H1 (cell line): ENCODE results near the gene RBAK. TPM values are rescaled to one million over a fixed set of nuclear protein-coding genes. Genes with fewer than 3 reads are reported as not detected.

Experiments used
- GTF2F1 ChIP-seq: IDR thresholded peaks from 2 replicates; pipeline ENCODE4 v1.6.1; 2012; ENCODE audit warnings: low read depth, low read length, improper control_type of control experiment, borderline replicate concordance
- MAFK ChIP-seq: IDR thresholded peaks from 2 replicates; pipeline ENCODE4 v1.6.1; 2012; ENCODE audit warnings: low read depth, mild to moderate bottlenecking, improper control_type of control experiment, low read length
- NRF1 ChIP-seq: IDR thresholded peaks from 2 replicates; pipeline ENCODE4 v1.6.1; 2011; ENCODE audit warnings: mild to moderate bottlenecking, low read depth, low read length, improper control_type of control experiment
- polyA plus RNA-seq, 7 experiments: library from polyadenylated mRNA; depleted of rRNA in 3 of 7; stranded (reverse) in 5 of 7; unstranded in 2 of 7; fragments of >200 nt in 5 of 7; fragments of 200-250 nt in 2 of 7; gene quantifications; 1 replicate in 5 of 7; 2 replicates in 1 of 7; 4 replicates in 1 of 7; pipeline versions ENCODE4 v1.2.1 to v1.2.3, GENCODE V29; 2011 to 2013; ENCODE audit warnings: missing spikeins in 2 of 7, mixed read lengths in 2 of 7
- total RNA-seq: library from RNA; stranded (reverse); fragmentation: NEBNext Ultra II Directional; extraction: Animal tissue kit (Norgen Biotek cat#: 25700); gene quantifications from 2 replicates; pipeline ENCODE4 v1.2.1, GENCODE V29; 2021
- TF ChIP-seq, protein P1 (sequence below): fragments of 300-600 bp; sonication (generic); IDR thresholded peaks from 2 replicates; pipeline ENCODE4 v1.7.1; 2012; ENCODE audit warnings: low read length, moderate library complexity, mild to moderate bottlenecking, inconsistent platforms; ENCODE audit not compliant: insufficient replicate concordance

RBAK gene
- total and polyA plus RNA-seq, 2 of the 8 experiments (the other 6 are each of a cell fraction or from before 2014, with no cell fraction given), result 1.9 to 18.2 TPM

DNA sequence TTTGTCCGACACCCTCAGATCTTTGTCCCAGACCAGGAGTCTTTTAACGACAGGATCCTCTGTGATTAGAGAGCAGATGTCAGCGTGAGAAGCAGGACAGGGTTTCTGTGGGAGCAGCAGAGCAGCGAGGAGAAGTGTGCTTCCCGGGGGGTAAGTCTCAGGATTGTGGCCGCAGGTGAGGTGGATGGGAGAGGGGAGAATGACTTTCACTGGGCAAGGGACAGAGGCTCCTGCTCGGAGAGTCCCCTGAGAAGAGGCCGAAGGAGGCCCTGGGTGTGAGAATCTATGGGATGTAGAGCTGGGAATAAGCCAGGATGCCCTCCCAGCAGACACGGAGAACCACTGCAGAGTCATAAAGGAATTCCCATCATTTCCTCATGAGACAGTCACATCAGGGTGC lies 10.4 kb upstream of the RBAK start (continued):
- TF ChIP-seq, protein P1, sequence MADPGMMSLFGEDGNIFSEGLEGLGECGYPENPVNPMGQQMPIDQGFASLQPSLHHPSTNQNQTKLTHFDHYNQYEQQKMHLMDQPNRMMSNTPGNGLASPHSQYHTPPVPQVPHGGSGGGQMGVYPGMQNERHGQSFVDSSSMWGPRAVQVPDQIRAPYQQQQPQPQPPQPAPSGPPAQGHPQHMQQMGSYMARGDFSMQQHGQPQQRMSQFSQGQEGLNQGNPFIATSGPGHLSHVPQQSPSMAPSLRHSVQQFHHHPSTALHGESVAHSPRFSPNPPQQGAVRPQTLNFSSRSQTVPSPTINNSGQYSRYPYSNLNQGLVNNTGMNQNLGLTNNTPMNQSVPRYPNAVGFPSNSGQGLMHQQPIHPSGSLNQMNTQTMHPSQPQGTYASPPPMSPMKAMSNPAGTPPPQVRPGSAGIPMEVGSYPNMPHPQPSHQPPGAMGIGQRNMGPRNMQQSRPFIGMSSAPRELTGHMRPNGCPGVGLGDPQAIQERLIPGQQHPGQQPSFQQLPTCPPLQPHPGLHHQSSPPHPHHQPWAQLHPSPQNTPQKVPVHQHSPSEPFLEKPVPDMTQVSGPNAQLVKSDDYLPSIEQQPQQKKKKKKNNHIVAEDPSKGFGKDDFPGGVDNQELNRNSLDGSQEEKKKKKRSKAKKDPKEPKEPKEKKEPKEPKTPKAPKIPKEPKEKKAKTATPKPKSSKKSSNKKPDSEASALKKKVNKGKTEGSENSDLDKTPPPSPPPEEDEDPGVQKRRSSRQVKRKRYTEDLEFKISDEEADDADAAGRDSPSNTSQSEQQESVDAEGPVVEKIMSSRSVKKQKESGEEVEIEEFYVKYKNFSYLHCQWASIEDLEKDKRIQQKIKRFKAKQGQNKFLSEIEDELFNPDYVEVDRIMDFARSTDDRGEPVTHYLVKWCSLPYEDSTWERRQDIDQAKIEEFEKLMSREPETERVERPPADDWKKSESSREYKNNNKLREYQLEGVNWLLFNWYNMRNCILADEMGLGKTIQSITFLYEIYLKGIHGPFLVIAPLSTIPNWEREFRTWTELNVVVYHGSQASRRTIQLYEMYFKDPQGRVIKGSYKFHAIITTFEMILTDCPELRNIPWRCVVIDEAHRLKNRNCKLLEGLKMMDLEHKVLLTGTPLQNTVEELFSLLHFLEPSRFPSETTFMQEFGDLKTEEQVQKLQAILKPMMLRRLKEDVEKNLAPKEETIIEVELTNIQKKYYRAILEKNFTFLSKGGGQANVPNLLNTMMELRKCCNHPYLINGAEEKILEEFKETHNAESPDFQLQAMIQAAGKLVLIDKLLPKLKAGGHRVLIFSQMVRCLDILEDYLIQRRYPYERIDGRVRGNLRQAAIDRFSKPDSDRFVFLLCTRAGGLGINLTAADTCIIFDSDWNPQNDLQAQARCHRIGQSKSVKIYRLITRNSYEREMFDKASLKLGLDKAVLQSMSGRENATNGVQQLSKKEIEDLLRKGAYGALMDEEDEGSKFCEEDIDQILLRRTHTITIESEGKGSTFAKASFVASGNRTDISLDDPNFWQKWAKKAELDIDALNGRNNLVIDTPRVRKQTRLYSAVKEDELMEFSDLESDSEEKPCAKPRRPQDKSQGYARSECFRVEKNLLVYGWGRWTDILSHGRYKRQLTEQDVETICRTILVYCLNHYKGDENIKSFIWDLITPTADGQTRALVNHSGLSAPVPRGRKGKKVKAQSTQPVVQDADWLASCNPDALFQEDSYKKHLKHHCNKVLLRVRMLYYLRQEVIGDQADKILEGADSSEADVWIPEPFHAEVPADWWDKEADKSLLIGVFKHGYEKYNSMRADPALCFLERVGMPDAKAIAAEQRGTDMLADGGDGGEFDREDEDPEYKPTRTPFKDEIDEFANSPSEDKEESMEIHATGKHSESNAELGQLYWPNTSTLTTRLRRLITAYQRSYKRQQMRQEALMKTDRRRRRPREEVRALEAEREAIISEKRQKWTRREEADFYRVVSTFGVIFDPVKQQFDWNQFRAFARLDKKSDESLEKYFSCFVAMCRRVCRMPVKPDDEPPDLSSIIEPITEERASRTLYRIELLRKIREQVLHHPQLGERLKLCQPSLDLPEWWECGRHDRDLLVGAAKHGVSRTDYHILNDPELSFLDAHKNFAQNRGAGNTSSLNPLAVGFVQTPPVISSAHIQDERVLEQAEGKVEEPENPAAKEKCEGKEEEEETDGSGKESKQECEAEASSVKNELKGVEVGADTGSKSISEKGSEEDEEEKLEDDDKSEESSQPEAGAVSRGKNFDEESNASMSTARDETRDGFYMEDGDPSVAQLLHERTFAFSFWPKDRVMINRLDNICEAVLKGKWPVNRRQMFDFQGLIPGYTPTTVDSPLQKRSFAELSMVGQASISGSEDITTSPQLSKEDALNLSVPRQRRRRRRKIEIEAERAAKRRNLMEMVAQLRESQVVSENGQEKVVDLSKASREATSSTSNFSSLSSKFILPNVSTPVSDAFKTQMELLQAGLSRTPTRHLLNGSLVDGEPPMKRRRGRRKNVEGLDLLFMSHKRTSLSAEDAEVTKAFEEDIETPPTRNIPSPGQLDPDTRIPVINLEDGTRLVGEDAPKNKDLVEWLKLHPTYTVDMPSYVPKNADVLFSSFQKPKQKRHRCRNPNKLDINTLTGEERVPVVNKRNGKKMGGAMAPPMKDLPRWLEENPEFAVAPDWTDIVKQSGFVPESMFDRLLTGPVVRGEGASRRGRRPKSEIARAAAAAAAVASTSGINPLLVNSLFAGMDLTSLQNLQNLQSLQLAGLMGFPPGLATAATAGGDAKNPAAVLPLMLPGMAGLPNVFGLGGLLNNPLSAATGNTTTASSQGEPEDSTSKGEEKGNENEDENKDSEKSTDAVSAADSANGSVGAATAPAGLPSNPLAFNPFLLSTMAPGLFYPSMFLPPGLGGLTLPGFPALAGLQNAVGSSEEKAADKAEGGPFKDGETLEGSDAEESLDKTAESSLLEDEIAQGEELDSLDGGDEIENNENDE, result no peak
- TF ChIP-seq NRF1 (no peak), MAFK (no peak), GTF2F1 (no peak)
